ENCODE data around the gene RBM23. TPM values are rescaled to one million over a fixed set of nuclear protein-coding genes. Genes with fewer than 3 reads are reported as not detected.

Gene RBM23
- total and polyA plus RNA-seq, 9 of the 15 experiments (the other 6 are each of a cell fraction or from before 2014, with no cell fraction given), result 46.0 to 102 (median 58.5) TPM

GRCh38 chr14:22872033-22872832 lies 46.7 kb downstream of the RBM23 start (continued):
- TF ChIP-seq NKRF (IDR thresholded peaks at IDR 0.05; ENCODE audit: borderline replicate concordance) (no peak), ETV1 (tag; conservative IDR thresholded peaks at IDR 0.05; ENCODE audit: low read depth) (0 out of 2 replicates have a peak, but pooled peaks have one; percentile 51), GABPA (tag; conservative IDR thresholded peaks at IDR 0.05; ENCODE audit: low read depth) (peak; percentile 70), DDX20 (tag; IDR thresholded peaks at IDR 0.05; ENCODE audit: low read depth) (no peak), FIP1L1 (IDR thresholded peaks at IDR 0.05; ENCODE audit: low read depth, low read length, poor library complexity, severe bottlenecking) (peak; percentile 40), ZKSCAN8 (CRISPR knock-in tag; IDR thresholded peaks at IDR 0.05) (no peak), KLF1 (tag; IDR thresholded peaks at IDR 0.05) (no peak), EGR1 (conservative IDR thresholded peaks at IDR 0.05) (peak; percentile 26; the same call in 1 of the 2 replicates), TBP (optimal IDR thresholded peaks at IDR 0.05; ENCODE audit: low read depth, low read length) (peak; percentile 41), ZNF644 (tag; IDR thresholded peaks at IDR 0.05; ENCODE audit: low read depth) (no peak), ZZZ3 (IDR thresholded peaks at IDR 0.05) (no peak), BHLHE40 (IDR thresholded peaks at IDR 0.05; ENCODE audit: low read length) (peak; percentile 25; the same call in 1 of the 2 replicates), RBM15 (IDR thresholded peaks at IDR 0.05; ENCODE audit: insufficient read depth, low read length) (no peak), SIN3A (IDR thresholded peaks at IDR 0.05; ENCODE audit: borderline replicate concordance in 2 of 2, control insufficient read depth in 1 of 2, low read depth in 2 of 2, low read length in 2 of 2) (peak in 1 of 2 experiments; percentile 61; a peak in 1 of 4 replicates), WHSC1 (IDR thresholded peaks at IDR 0.05; ENCODE audit: low read length) (no peak), ZNF146 (CRISPR knock-in tag; IDR thresholded peaks at IDR 0.05; ENCODE audit: unreplicated experiment) (no peak), ELK1 (CRISPR knock-in tag; IDR thresholded peaks at IDR 0.05) (no peak), PHB2 (IDR thresholded peaks at IDR 0.05; ENCODE audit: low read depth) (no peak), MEIS2 (IDR thresholded peaks at IDR 0.05; ENCODE audit: partially characterized antibody) (no peak), ZNF282 (CRISPR knock-in tag; IDR thresholded peaks at IDR 0.05) (no peak)
- TF ChIP-seq, protein P1, sequence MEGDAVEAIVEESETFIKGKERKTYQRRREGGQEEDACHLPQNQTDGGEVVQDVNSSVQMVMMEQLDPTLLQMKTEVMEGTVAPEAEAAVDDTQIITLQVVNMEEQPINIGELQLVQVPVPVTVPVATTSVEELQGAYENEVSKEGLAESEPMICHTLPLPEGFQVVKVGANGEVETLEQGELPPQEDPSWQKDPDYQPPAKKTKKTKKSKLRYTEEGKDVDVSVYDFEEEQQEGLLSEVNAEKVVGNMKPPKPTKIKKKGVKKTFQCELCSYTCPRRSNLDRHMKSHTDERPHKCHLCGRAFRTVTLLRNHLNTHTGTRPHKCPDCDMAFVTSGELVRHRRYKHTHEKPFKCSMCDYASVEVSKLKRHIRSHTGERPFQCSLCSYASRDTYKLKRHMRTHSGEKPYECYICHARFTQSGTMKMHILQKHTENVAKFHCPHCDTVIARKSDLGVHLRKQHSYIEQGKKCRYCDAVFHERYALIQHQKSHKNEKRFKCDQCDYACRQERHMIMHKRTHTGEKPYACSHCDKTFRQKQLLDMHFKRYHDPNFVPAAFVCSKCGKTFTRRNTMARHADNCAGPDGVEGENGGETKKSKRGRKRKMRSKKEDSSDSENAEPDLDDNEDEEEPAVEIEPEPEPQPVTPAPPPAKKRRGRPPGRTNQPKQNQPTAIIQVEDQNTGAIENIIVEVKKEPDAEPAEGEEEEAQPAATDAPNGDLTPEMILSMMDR (IDR thresholded peaks at IDR 0.05 in 2 of 3, conservative IDR thresholded peaks at IDR 0.05 in 1 of 3; ENCODE audit: insufficient read depth in 2 of 3, low read depth in 1 of 3, low read length in 3 of 3), result peak; percentile 86 to 98 (median 96)

Data from K562 (cell line).